Uterus (tissue), 4 donors: ENCODE measurements around the gene GAS2L1. TPM values are rescaled to one million over a fixed set of nuclear protein-coding genes. Genes with fewer than 3 reads are reported as not detected.
A peak's percentile ranks its signal among the peaks of the same experiment; 100 is the strongest.

Source experiments
- DNase-seq, 2 donors: peaks; one replicate each; pipeline ENCODE4 v3.0.0-alpha.2; 2019 to 2020
- H3K27ac ChIP-seq, 2 donors: fragments of 200-600 bp; sonication (generic); 1 replicate in 1 of 2; 2 replicates in 1 of 2; pipeline ENCODE4 v1.5.1; 2016 to 2018
- H3K27me3 ChIP-seq, 2 donors: fragments of 200-600 bp; sonication (generic); one replicate each; pipeline ENCODE4 v1.5.1; 2018 to 2019; ENCODE audit warnings: control low read depth in 1 of 2
- H3K36me3 ChIP-seq, 2 donors: fragments of 200-600 bp; sonication (generic); one replicate each; pipeline ENCODE4 v1.5.1; 2019; ENCODE audit warnings: control low read depth in 1 of 2
- H3K4me1 ChIP-seq, 2 donors: fragments of 200-600 bp; sonication (generic); one replicate each; pipeline ENCODE4 v1.5.1; 2018 to 2019; ENCODE audit warnings: control low read depth in 1 of 2
- H3K4me3 ChIP-seq, 2 donors: fragments of 200-600 bp; sonication (generic); 1 replicate in 1 of 2; 2 replicates in 1 of 2; pipeline ENCODE4 v1.5.1; 2018 to 2019; ENCODE audit warnings: mild to moderate bottlenecking in 1 of 2
- H3K9me3 ChIP-seq, 2 donors: fragments of 200-600 bp; sonication (generic); one replicate each; pipeline ENCODE4 v1.5.1; 2019; ENCODE audit warnings: control low read depth in 1 of 2
- CTCF ChIP-seq, 4 experiments: fragments of 200-600 bp in 2 of 4; fragments of 450-650 bp in 2 of 4; sonication (generic) in 2 of 4; IDR thresholded peaks; one replicate each; pipeline ENCODE4 v1.5.1; 2016 to 2019; ENCODE audit warnings: antibody characterized with exemption in 4 of 4, mild to moderate bottlenecking in 2 of 4, moderate library complexity in 1 of 4
- POLR2A ChIP-seq, 2 donors: fragments of 450-650 bp; IDR thresholded peaks; one replicate each; pipeline ENCODE4 v1.6.1; 2016; ENCODE audit warnings: antibody characterized with exemption in 2 of 2, mild to moderate bottlenecking in 1 of 2, moderate library complexity in 1 of 2
- intact Hi-C: fragments of 100-400 bp; cut with DNase I; formaldehyde crosslinking; loops from one replicate; pipeline ENCODE4 v1.15.1; 2023; ENCODE audit warnings: low total_unique reads
- total RNA-seq, 4 donors: library from RNA; depleted of rRNA in 3 of 4; stranded (reverse); fragments of >200 nt in 3 of 4; gene quantifications; one replicate each; pipeline versions ENCODE4 v1.1.0 to v1.2.4, GENCODE V29; 2014 to 2023
- donor health status: DM: yes; HTN: yes; CAD: no.

GAS2L1 gene
- total RNA-seq, 4 donors from 2014 or later: 2.4 to 29.6 (median 11.9) TPM

GRCh38 chr22:29266564-29267461 is 39.6 kb upstream of the GAS2L1 start:
- no peak for DNase-seq

GRCh38 chr22:29267462-29267857 is 39.0 kb upstream of the GAS2L1 start:
- DNase-seq: no peak
- Histone ChIP-seq H3K9me3 (no peaks in the 10 kb centered on the region), H3K4me3 (peak overlapping the region; percentile 58 to 86), H3K27ac (peak overlapping the region; percentile 97 to 98), H3K4me1 (peaks cover 5 to 7% of the 10 kb centered on the region in 2 donors), H3K36me3 (no peaks in the 10 kb centered on the region), H3K27me3 (no peaks in the 10 kb centered on the region)
- intact Hi-C loops: no loop called here
- no peak for TF ChIP-seq POLR2A (IDR thresholded peaks at IDR 0.05)
- no peak for TF ChIP-seq CTCF (IDR thresholded peaks at IDR 0.05)

More at GRCh38 chr22:29266564-29267461, 39.6 kb upstream of the GAS2L1 start:
- peaks cover under 1 to 5% of the 10 kb centered on the region in 2 donors for H3K4me1 ChIP-seq
- no peaks in the 10 kb centered on the region for H3K27me3 ChIP-seq
- no peaks in the 10 kb centered on the region for H3K9me3 ChIP-seq
- H3K4me3 ChIP-seq: peak overlapping the region; percentile 58 to 86
- no peak for TF ChIP-seq POLR2A (IDR thresholded peaks at IDR 0.05)
- no peak for TF ChIP-seq CTCF (IDR thresholded peaks at IDR 0.05)
- no peaks in the 10 kb centered on the region for H3K36me3 ChIP-seq
- intact Hi-C loops: no loop called here
- peak overlapping the region; percentile 97 to 98 for H3K27ac ChIP-seq

GRCh38 chr22:29267858-29268510 is 38.5 kb upstream of the GAS2L1 start, which contains the start of the genes EWSR1 and RHBDD3:
Gene EWSR1, plus strand, starts transcription at chr22:29268268. Its CDS starts 69 bp downstream, at chr22:29268337.
Gene RHBDD3, minus strand, starts transcription at chr22:29267981. Its CDS starts 2,355 bp downstream, at chr22:29265626.
- Histone ChIP-seq H3K4me1 (peaks cover 5 to 12% of the 10 kb centered on the region in 2 donors), H3K36me3 (no peaks in the 10 kb centered on the region), H3K27ac (peak within 1 kb of the TSS; percentile 97 to 98), H3K27me3 (no peaks in the 10 kb centered on the region), H3K9me3 (no peaks in the 10 kb centered on the region), H3K4me3 (peak within 1 kb of the TSS; percentile 58 to 86)
- peak; percentile 59 to 89 for TF ChIP-seq POLR2A (IDR thresholded peaks at IDR 0.05)
- peak in 2 of 4 experiments; percentile 18 to 21 for TF ChIP-seq CTCF (IDR thresholded peaks at IDR 0.05)
- DNase-seq: peak; percentile 95 to 97
- intact Hi-C loops: no loop called here

GRCh38 chr22:29268511-29269229 is 37.8 kb upstream of the GAS2L1 start:
- Histone ChIP-seq H3K27ac (peak overlapping the region; percentile 97 to 98), H3K36me3 (no peaks in the 10 kb centered on the region), H3K4me3 (peak overlapping the region; percentile 58 to 86), H3K4me1 (peaks cover 5 to 18% of the 10 kb centered on the region in 2 donors), H3K9me3 (no peaks in the 10 kb centered on the region), H3K27me3 (no peaks in the 10 kb centered on the region)
- intact Hi-C loops: no loop called here
- peak in 1 of 4 experiments; percentile 6 for TF ChIP-seq CTCF (IDR thresholded peaks at IDR 0.05)
- peak in 1 of 2 donors; percentile 4 for TF ChIP-seq POLR2A (IDR thresholded peaks at IDR 0.05)
- peak; percentile 68 to 81 for DNase-seq
